AG09319 (cell line): ENCODE data around the gene ATG9B.

Source experiments
- DNase-seq: peaks from one replicate; pipeline ENCODE4 v3.0.0-alpha.2; 2010; ENCODE audit warnings: low read depth; ENCODE audit errors: extremely low read depth
- TF ChIP-seq, protein P1 (sequence below): IDR thresholded peaks from 2 replicates; pipeline ENCODE4 v1.5.1; 2011; ENCODE audit warnings: low read depth, mild to moderate bottlenecking, inconsistent platforms, low read length, moderate library complexity

ATG9B gene

DNA sequence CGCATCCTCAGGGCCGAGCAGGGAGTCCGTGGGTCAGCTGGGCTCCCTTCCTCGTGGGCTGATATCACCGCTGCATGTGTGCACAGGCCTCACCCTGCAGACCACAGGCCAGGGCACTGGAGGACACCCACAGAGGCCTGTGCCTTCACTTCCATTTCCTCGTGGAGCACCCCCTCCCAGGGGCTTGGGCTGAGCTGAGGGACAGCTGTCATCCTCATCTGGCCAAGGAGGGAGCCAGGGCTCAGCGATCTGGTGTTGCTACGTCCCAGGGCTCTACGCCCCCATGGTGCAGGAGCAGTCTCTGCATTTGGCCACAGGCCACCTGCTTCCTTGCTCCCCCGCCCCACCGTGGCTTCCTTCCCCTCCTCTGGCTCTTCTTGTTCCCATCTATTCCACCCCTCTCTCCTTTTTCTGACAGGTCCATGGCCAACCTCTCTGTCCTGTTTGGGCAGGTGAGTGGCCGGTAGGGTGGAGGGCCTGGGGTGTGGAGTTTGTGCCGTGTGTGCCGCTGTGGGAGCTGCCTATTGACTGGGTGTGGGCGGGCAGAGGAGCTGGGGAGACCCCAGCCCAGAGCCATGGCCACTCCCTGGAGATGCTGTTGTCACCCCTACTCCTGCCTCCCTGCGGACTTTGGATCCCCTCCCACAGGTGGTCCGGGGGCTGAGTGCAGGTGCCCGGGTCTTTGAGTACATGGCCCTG lies 15.7 kb upstream of the ATG9B start:
- DNase-seq, result no peak
- TF ChIP-seq, protein P1, sequence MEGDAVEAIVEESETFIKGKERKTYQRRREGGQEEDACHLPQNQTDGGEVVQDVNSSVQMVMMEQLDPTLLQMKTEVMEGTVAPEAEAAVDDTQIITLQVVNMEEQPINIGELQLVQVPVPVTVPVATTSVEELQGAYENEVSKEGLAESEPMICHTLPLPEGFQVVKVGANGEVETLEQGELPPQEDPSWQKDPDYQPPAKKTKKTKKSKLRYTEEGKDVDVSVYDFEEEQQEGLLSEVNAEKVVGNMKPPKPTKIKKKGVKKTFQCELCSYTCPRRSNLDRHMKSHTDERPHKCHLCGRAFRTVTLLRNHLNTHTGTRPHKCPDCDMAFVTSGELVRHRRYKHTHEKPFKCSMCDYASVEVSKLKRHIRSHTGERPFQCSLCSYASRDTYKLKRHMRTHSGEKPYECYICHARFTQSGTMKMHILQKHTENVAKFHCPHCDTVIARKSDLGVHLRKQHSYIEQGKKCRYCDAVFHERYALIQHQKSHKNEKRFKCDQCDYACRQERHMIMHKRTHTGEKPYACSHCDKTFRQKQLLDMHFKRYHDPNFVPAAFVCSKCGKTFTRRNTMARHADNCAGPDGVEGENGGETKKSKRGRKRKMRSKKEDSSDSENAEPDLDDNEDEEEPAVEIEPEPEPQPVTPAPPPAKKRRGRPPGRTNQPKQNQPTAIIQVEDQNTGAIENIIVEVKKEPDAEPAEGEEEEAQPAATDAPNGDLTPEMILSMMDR, result no peak

- TF ChIP-seq, protein P1, result no peak
- DNase-seq, result no peak
Measured at GRCh38 chr7:151038951-151039849, 14.9 kb upstream of the ATG9B start.

DNA sequence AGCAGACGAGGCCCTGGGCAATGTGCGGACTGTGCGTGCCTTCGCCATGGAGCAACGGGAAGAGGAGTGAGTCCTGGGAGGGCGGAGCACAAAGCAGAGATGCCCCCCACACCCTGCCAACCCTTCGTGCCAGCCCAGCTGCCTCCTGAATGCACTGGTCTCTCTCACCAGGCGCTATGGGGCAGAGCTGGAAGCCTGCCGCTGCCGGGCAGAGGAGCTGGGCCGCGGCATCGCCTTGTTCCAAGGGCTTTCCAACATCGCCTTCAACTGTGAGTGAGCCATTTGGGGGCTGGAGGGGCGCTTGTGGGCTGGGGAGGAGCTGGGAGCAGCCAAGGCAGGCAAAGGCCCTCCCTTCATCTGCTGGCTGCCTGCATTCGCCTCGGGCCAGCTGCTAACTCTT lies 11.6 kb upstream of the ATG9B start:
- no peak for DNase-seq
- TF ChIP-seq, protein P1, result no peak

- TF ChIP-seq, protein P1, result no peak
- DNase-seq, result no peak
Measured at GRCh38 chr7:151035026-151035717, 10.9 kb upstream of the ATG9B start.

GRCh38 chr7:151034312-151035025 lies 10.2 kb upstream of the ATG9B start:
- DNase-seq, result no peak
- TF ChIP-seq, protein P1, result no peak

GRCh38 chr7:151033864-151034249 lies 9.6 kb upstream of the ATG9B start:
- no peak for DNase-seq
- TF ChIP-seq, protein P1, result no peak
